Gastrocnemius medialis (tissue), 4 donors: ENCODE data around the gene FKBP1B. TPM values are rescaled to one million over a fixed set of nuclear protein-coding genes. Genes with fewer than 3 reads are reported as not detected.
"Not testable (repeated sequence)": the region's sequence is repeated elsewhere in the genome, so short reads cannot be mapped to it uniquely, and the experiment has no call there.

ENCODE experiments used
- ATAC-seq, 2 donors: fragments of 150-250 bp; one replicate each; pipeline ENCODE4 v1.9.1; 2016
- DNase-seq, 2 donors: peaks; one replicate each; pipeline ENCODE4 v3.0.0-alpha.2; 2019
- H3K27ac ChIP-seq, 4 donors: fragments of 200-600 bp; sonication (generic); 1 replicate in 1 of 4; 2 replicates in 3 of 4; pipeline ENCODE4 v1.5.1; 2016 to 2018; ENCODE audit warnings: mild to moderate bottlenecking in 2 of 4, moderate library complexity in 1 of 4
- H3K27me3 ChIP-seq, 3 donors: fragments of 200-600 bp; sonication (generic) in 2 of 3; 1 replicate in 1 of 3; 2 replicates in 2 of 3; pipeline versions ENCODE4 v1.5.1 to v1.6.0; 2016 to 2019; ENCODE audit warnings: mild to moderate bottlenecking in 1 of 3, moderate library complexity in 1 of 3
- H3K36me3 ChIP-seq, 2 donors: fragments of 200-600 bp; sonication (generic) in 1 of 2; one replicate each; pipeline ENCODE4 v1.5.1; 2017 to 2018
- H3K4me1 ChIP-seq, 2 donors: fragments of 200-600 bp; sonication (generic) in 1 of 2; one replicate each; pipeline ENCODE4 v1.5.1; 2016 to 2017; ENCODE audit warnings: mild to moderate bottlenecking in 2 of 2
- H3K4me3 ChIP-seq, 4 donors: fragments of 200-600 bp; sonication (generic) in 3 of 4; 1 replicate in 1 of 4; 2 replicates in 3 of 4; pipeline ENCODE4 v1.5.1; 2016 to 2019; ENCODE audit warnings: mild to moderate bottlenecking in 2 of 4
- H3K9me3 ChIP-seq, 3 donors: fragments of 200-600 bp; sonication (generic) in 2 of 3; 1 replicate in 1 of 3; 2 replicates in 2 of 3; pipeline ENCODE4 v1.5.1; 2016 to 2019
- POLR2A ChIP-seq, 2 donors: fragments of 450-650 bp; IDR thresholded peaks; one replicate each; pipeline ENCODE4 v1.6.1; 2017; ENCODE audit warnings: antibody characterized with exemption in 2 of 2, mild to moderate bottlenecking in 2 of 2, moderate library complexity in 2 of 2
- in situ Hi-C, 4 donors: fragments of 200-750 bp; cut with MboI; loops; one replicate each; pipeline versions ENCODE4 v1.15.0 to v1.8.0; 2017; ENCODE audit warnings: low sequenced_read_pairs in 4 of 4
- intact Hi-C: fragments of 100-400 bp; cut with DNase I; formaldehyde crosslinking; loops from one replicate; pipeline ENCODE4 v1.15.1; 2023; ENCODE audit warnings: low total_unique reads
- total RNA-seq, 4 donors: library from RNA; depleted of rRNA; stranded (reverse); fragments of >200 nt; gene quantifications; one replicate each; pipeline versions ENCODE4 v1.1.0 to v1.2.3, GENCODE V29; 2016
- TF ChIP-seq, protein P1 (sequence below), 5 experiments: fragments of 450-650 bp in 3 of 5; fragments of 200-600 bp in 2 of 5; sonication (generic) in 2 of 5; IDR thresholded peaks in 4 of 5; conservative IDR thresholded peaks in 1 of 5; 1 replicate in 4 of 5; 2 replicates in 1 of 5; pipeline ENCODE4 v1.5.1; 2016 to 2019; ENCODE audit warnings: antibody characterized with exemption in 5 of 5, mild to moderate bottlenecking in 3 of 5, moderate library complexity in 3 of 5

FKBP1B gene
- total RNA-seq, 4 donors from 2014 or later, result 0.91 to 2.9 (median 1.5) TPM; not detected in 1

DNA sequence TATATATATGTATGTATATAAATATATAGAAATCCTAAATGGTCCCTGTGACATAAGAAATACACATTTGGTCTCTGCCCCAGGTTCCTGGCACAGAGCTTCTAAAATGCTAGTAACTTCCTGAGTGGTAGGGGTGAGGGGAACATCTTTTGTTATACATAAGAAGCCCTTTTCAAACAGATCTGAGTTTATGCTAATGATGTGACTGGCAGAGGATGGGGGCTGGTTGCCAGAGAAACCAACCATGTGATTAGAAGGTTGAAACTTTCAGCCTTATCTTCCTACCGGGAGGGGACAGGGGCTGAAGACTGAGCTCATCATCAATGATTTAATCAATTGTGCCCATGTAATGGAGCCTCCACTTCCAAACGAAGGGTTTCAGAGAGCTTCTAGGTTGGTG, 23.3 kb upstream of the FKBP1B start:
- intact Hi-C loops (no loop called here), in situ Hi-C loops (loop anchor here in 1 of 4 donors (25.0 kb wide), 1 partner anchor 89 kb away; the partner anchor contains the start of genes ATAD2B and UBXN2A)
- Histone ChIP-seq H3K27me3 (no peaks in the 10 kb centered on the region), H3K36me3 (peaks cover 0 to 47% of the 10 kb centered on the region in 2 donors), H3K4me1 (no peaks in the 10 kb centered on the region), H3K27ac (no peak overlapping the region), H3K4me3 (no peak overlapping the region), H3K9me3 (no peaks in the 10 kb centered on the region)
- TF ChIP-seq, protein P1, sequence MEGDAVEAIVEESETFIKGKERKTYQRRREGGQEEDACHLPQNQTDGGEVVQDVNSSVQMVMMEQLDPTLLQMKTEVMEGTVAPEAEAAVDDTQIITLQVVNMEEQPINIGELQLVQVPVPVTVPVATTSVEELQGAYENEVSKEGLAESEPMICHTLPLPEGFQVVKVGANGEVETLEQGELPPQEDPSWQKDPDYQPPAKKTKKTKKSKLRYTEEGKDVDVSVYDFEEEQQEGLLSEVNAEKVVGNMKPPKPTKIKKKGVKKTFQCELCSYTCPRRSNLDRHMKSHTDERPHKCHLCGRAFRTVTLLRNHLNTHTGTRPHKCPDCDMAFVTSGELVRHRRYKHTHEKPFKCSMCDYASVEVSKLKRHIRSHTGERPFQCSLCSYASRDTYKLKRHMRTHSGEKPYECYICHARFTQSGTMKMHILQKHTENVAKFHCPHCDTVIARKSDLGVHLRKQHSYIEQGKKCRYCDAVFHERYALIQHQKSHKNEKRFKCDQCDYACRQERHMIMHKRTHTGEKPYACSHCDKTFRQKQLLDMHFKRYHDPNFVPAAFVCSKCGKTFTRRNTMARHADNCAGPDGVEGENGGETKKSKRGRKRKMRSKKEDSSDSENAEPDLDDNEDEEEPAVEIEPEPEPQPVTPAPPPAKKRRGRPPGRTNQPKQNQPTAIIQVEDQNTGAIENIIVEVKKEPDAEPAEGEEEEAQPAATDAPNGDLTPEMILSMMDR (IDR thresholded peaks at IDR 0.05 in 4 of 5, conservative IDR thresholded peaks at IDR 0.05 in 1 of 5), result no peak
- TF ChIP-seq POLR2A (IDR thresholded peaks at IDR 0.05), result no peak
- no peak for DNase-seq
- no peak for ATAC-seq

DNA sequence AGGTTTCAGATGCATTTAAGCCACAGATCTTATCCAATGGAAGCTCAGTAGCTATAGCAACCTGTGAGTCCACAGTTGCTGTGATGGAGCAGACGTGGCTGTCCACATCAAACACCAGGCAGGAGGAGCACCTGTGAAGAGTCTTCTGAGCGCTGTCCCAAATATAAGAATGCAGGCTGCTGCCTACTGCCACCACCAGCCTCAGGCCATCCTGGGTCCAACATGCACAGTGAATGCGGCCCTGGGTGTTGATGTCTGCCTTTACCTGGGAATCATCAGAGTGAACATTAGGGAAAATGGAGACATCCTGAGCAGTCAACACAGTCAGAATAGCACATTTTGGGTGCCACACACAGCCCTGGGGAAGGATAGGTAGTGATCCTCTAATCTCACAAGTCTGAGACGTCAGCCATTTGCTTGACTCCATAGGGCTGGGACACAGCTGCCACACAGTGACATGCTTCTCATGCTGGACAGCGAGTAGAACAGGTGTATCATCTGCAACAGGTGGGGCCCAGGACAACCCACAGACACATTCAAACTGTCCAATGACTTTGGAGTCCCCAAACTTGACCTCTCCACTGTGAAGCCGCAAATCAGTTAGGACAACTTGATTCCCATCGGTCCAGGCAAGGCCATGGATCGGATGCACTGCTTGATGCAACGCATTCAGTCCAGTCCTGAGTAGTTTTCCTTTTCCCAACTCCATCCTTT, 10.6 kb upstream of the FKBP1B start:
- no peaks in the 10 kb centered on the region for H3K4me1 ChIP-seq
- in situ Hi-C loops (loop anchor here in 1 of 4 donors (25.0 kb wide), 1 partner anchor 102 kb away; the partner anchor contains the start of genes ATAD2B and UBXN2A), intact Hi-C loops (no loop called here)
- H3K4me3 ChIP-seq, result no peak overlapping the region
- no peak for DNase-seq
- no peak overlapping the region for H3K27ac ChIP-seq
- no peaks in the 10 kb centered on the region for H3K27me3 ChIP-seq
- no peak for TF ChIP-seq POLR2A (IDR thresholded peaks at IDR 0.05)
- TF ChIP-seq, protein P1 (IDR thresholded peaks at IDR 0.05 in 4 of 5, conservative IDR thresholded peaks at IDR 0.05 in 1 of 5), result no peak
- H3K9me3 ChIP-seq, result no peaks in the 10 kb centered on the region
- peaks cover 0 to 23% of the 10 kb centered on the region in 2 donors for H3K36me3 ChIP-seq
- ATAC-seq, result no peak

DNA sequence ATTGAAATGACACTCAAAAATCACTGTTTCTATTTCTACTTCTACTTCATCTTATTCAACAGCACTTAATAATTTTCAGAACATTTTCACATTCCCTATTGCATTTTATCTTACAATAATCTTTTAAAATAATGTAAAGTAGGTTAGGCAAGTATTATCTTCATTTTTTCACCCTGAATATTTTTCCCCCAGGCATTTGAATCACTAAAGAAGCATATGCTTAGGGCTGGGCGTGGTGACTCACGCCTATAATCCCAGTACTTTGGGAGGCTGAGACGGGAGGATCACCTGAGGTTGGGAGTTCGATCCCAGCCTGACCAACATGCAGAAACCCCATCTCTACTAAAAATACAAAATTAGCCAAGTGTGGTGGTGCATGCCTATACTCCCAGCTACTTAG, 9.0 kb upstream of the FKBP1B start:
- no peaks in the 10 kb centered on the region for H3K9me3 ChIP-seq
- no peaks in the 10 kb centered on the region for H3K27me3 ChIP-seq
- DNase-seq, result no peak
- no peaks in the 10 kb centered on the region for H3K4me1 ChIP-seq
- intact Hi-C loops (no loop called here), in situ Hi-C loops (loop anchor here in 1 of 4 donors (10.0 to 25.0 kb wide), 2 partner anchors 84 to 103 kb away; partner anchors contain the start of genes ATAD2B, FAM228B, PFN4 and UBXN2A)
- no peak for ATAC-seq
- no peak overlapping the region for H3K27ac ChIP-seq
- peaks cover 0 to 23% of the 10 kb centered on the region in 2 donors for H3K36me3 ChIP-seq
- TF ChIP-seq, protein P1 (IDR thresholded peaks at IDR 0.05 in 4 of 5, conservative IDR thresholded peaks at IDR 0.05 in 1 of 5), result no peak
- no peak for TF ChIP-seq POLR2A (IDR thresholded peaks at IDR 0.05)
- H3K4me3 ChIP-seq, result no peak overlapping the region

DNA sequence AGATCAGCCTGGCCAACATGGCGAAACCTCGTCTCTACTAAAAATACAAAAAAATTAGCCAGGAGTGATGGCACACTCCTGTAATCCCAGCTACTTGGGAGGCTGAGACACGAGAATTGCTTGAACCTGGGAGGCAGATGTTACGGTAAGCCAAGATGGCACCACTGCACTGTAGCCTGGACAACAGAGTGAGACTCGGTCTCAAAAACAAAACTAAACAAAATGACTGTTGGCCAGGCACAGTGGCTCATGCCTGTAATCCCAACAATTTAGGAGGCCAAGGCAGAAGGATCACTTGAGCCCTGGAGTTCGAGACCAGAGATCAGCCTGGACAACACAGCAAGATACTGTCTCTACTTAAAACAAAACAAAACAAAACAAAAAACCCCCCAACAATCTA, 6.4 kb upstream of the FKBP1B start:
- H3K9me3 ChIP-seq, H3K4me3 ChIP-seq, intact Hi-C loops, H3K27ac ChIP-seq, H3K27me3 ChIP-seq, DNase-seq, ATAC-seq: not testable (repeated sequence)
- in situ Hi-C loops, result loop anchor here in 1 of 4 donors (10.0 to 25.0 kb wide), 2 partner anchors 82 to 106 kb away; partner anchors contain the start of genes ATAD2B, FAM228B, PFN4 and UBXN2A
- Histone ChIP-seq H3K4me1 (peaks cover 11 to 13% of the 10 kb centered on the region in 2 donors), H3K36me3 (peaks cover 0 to 11% of the 10 kb centered on the region in 2 donors)
